ENCODE results near the gene RPGR.

The RPGR gene

GRCh38 chrX:38365954-38366353, 38.6 kb upstream of the RPGR start:
- no peak for TF ChIP-seq CTCF (conservative IDR thresholded peaks at IDR 0.05; ENCODE audit: low read length)
- DNase-seq (ENCODE audit: low read depth) = no peak
- no peak overlapping the region for H3K4me3 ChIP-seq (ENCODE audit: low read length)

DNA sequence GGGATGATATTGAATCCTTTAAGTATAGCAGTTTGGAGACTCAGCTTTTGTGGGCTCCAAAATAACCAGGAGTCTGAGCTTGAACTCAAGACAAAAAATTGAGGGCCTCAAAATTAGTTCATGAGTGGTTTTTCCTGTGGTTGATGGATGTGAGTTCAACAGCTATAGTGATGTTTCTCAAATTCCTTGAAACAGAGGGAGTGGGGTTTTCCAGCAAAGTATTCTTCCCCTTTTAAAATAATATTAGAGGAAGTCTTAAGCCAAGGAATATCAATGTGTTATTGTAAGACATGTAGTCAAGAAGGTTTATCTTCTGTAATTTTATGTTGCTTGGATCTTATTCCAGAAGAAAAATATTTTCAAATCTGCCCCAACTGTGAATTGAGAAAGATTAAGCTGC, 35.7 kb upstream of the RPGR start:
- no peak overlapping the region for H3K4me3 ChIP-seq (ENCODE audit: low read length)
- no peak for DNase-seq (ENCODE audit: low read depth)
- TF ChIP-seq CTCF (conservative IDR thresholded peaks at IDR 0.05; ENCODE audit: low read length) = no peak

- DNase-seq (ENCODE audit: low read depth) = no peak
- no peak overlapping the region for H3K4me3 ChIP-seq (ENCODE audit: low read length)
- TF ChIP-seq CTCF (conservative IDR thresholded peaks at IDR 0.05; ENCODE audit: low read length) = no peak
Measured at GRCh38 chrX:38357747-38358673, 30.7 kb upstream of the RPGR start.

DNA sequence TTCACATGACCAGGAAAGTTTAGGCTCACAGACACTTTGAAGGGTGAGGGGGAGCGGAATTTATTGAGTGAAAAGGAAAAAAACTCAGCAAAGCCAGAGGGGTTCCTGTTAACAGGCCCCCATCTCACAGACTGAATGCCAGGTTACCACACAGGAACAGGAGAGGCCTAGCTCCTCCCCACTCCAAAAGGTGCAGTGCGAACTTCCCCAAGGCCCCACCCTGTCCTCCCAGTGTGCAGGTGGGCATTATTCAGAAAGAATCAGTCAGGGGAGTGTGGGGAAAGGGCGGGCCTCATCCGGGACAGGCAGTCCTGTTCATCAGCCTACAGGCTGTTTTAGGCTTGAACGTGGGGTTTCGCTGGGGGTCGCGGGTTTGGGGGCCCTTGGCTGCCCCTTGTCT, 29.1 kb upstream of the RPGR start:
- no peak overlapping the region for H3K4me3 ChIP-seq (ENCODE audit: low read length)
- TF ChIP-seq CTCF (conservative IDR thresholded peaks at IDR 0.05; ENCODE audit: low read length) = no peak
- DNase-seq (ENCODE audit: low read depth) = no peak

- TF ChIP-seq CTCF (conservative IDR thresholded peaks at IDR 0.05; ENCODE audit: low read length) = no peak
- no peak for DNase-seq (ENCODE audit: low read depth)
- H3K4me3 ChIP-seq (ENCODE audit: low read length) = no peak within 1 kb of the TSS
Measured at GRCh38 chrX:38352362-38352761, 25.1 kb upstream of the RPGR start, which contains the start of gene OTC. OTC (plus strand) TSS chrX:38352604; CDS start chrX:38352697, 93 bp downstream.

- no peak for DNase-seq (ENCODE audit: low read depth)
- no peak overlapping the region for H3K4me3 ChIP-seq (ENCODE audit: low read length)
- no peak for TF ChIP-seq CTCF (conservative IDR thresholded peaks at IDR 0.05; ENCODE audit: low read length)
Measured at GRCh38 chrX:38351346-38351745, 24.0 kb upstream of the RPGR start.

GRCh38 chrX:38347136-38347535, 19.8 kb upstream of the RPGR start:
- TF ChIP-seq CTCF (conservative IDR thresholded peaks at IDR 0.05; ENCODE audit: low read length) = no peak
- peak; percentile 72 for DNase-seq (ENCODE audit: low read depth)
- no peak overlapping the region for H3K4me3 ChIP-seq (ENCODE audit: low read length)

All from AG10803 (cell line).